Neuronal stem cell (in vitro differentiated cells): ENCODE measurements around the gene RBMS3.

Experiments used
- DNase-seq: peaks from one replicate; pipeline ENCODE4 v3.0.0-alpha.2; 2013; ENCODE audit warnings: low spot score
- H2AFZ ChIP-seq: one replicate; pipeline ENCODE4 v1.6.1; 2013; ENCODE audit warnings: mild to moderate bottlenecking, low read length, inconsistent platforms
- H2AK5ac ChIP-seq: 2 replicates; pipeline ENCODE4 v1.6.1; 2013; ENCODE audit warnings: low read depth, mild to moderate bottlenecking, inconsistent platforms, low read length, moderate library complexity, mixed read lengths
- H2BK120ac ChIP-seq: 2 replicates; pipeline ENCODE4 v1.6.1; 2013; ENCODE audit warnings: low read depth, mild to moderate bottlenecking, inconsistent platforms, low read length, moderate library complexity, mixed read lengths
- H2BK12ac ChIP-seq: one replicate; pipeline ENCODE4 v1.6.1; 2013; ENCODE audit warnings: low read length, inconsistent platforms
- H2BK15ac ChIP-seq: 2 replicates; pipeline ENCODE4 v1.6.1; 2013; ENCODE audit warnings: mild to moderate bottlenecking, low read length, inconsistent platforms, mixed read lengths
- H2BK5ac ChIP-seq: one replicate; pipeline ENCODE4 v1.6.1; 2013; ENCODE audit warnings: inconsistent platforms, mild to moderate bottlenecking, low read length, moderate library complexity
- H3K14ac ChIP-seq: one replicate; pipeline ENCODE4 v1.6.1; 2013; ENCODE audit warnings: low read length, inconsistent platforms
- H3K18ac ChIP-seq: 2 replicates; pipeline ENCODE4 v1.6.1; 2013; ENCODE audit warnings: low read length, inconsistent platforms
- H3K23ac ChIP-seq: 2 replicates; pipeline ENCODE4 v1.6.1; 2013; ENCODE audit warnings: low read depth, mild to moderate bottlenecking, mixed read lengths, low read length, inconsistent platforms; ENCODE audit not compliant: poor library complexity
- H3K27ac ChIP-seq: replicated peaks from 3 replicates; pipeline ENCODE4 v1.5.1; 2013; ENCODE audit warnings: low read length, inconsistent platforms
- H3K27me3 ChIP-seq, 3 experiments: 2 replicates each; pipeline ENCODE4 v1.6.1; 2013; ENCODE audit warnings: low read length in 3 of 3, mild to moderate bottlenecking in 2 of 3, inconsistent platforms in 1 of 3, low read depth in 1 of 3, mixed read lengths in 1 of 3, moderate library complexity in 1 of 3; ENCODE audit not compliant: control insufficient read depth in 3 of 3, insufficient read depth in 3 of 3
- H3K36me3 ChIP-seq, 2 donors: replicated peaks in 1 of 2; 2 replicates each; pipeline ENCODE4 v1.6.1; 2013; ENCODE audit warnings: low read length in 2 of 2; ENCODE audit not compliant: control insufficient read depth in 2 of 2, insufficient read depth in 2 of 2
- H3K4ac ChIP-seq: 2 replicates; pipeline ENCODE4 v1.6.1; 2013; ENCODE audit warnings: inconsistent platforms, mild to moderate bottlenecking, low read length, moderate library complexity
- H3K4me1 ChIP-seq, 2 donors: 1 replicate in 1 of 2; 2 replicates in 1 of 2; pipeline ENCODE4 v1.6.1; 2013; ENCODE audit warnings: low read length in 2 of 2, low read depth in 1 of 2; ENCODE audit not compliant: control insufficient read depth in 2 of 2, insufficient read depth in 1 of 2
- H3K4me2 ChIP-seq: one replicate; pipeline ENCODE4 v1.6.1; 2013; ENCODE audit warnings: mild to moderate bottlenecking, low read length, inconsistent platforms; ENCODE audit not compliant: insufficient read depth, poor library complexity, severe bottlenecking
- H3K4me3 ChIP-seq, 2 donors: 2 replicates each; pipeline ENCODE4 v1.5.1; 2013; ENCODE audit warnings: low read length in 2 of 2, mild to moderate bottlenecking in 2 of 2, inconsistent platforms in 1 of 2, moderate library complexity in 1 of 2
- H3K79me1 ChIP-seq: one replicate; pipeline ENCODE4 v1.6.1; 2013; ENCODE audit warnings: low read depth, mild to moderate bottlenecking, inconsistent platforms, low read length, moderate library complexity
- H3K9ac ChIP-seq: one replicate; pipeline ENCODE4 v1.6.1; 2013; ENCODE audit warnings: mild to moderate bottlenecking, low read depth, low read length, inconsistent platforms; ENCODE audit not compliant: poor library complexity
- H3K9me3 ChIP-seq, 2 donors: replicated peaks in 1 of 2; 2 replicates each; pipeline versions ENCODE3 to v1.6.1; 2013; ENCODE audit warnings: low read length in 2 of 2, mild to moderate bottlenecking in 2 of 2, inconsistent platforms in 1 of 2, low read depth in 1 of 2, mixed read lengths in 1 of 2, moderate library complexity in 1 of 2; ENCODE audit not compliant: control insufficient read depth in 2 of 2, insufficient read depth in 1 of 2
- H4K8ac ChIP-seq: one replicate; pipeline ENCODE4 v1.6.1; 2013; ENCODE audit warnings: low read depth, mild to moderate bottlenecking, inconsistent platforms, low read length, moderate library complexity
- H4K91ac ChIP-seq: one replicate; pipeline ENCODE4 v1.6.1; 2013; ENCODE audit warnings: low read length, low read depth, mild to moderate bottlenecking, inconsistent platforms; ENCODE audit not compliant: poor library complexity
- WGBS, 2 donors: extraction: QIAGEN DNeasy Blood & Tissue Kit; methylation state at CpG; one replicate each; pipeline ENCODE4 v1.1.7; 2013; ENCODE audit warnings: missing lambda C conversion rate in 2 of 2, mixed read lengths in 1 of 2; ENCODE audit not compliant: insufficient read length in 2 of 2, insufficient replicate concordance in 1 of 2; ENCODE audit errors: extremely low coverage in 2 of 2; 5-methylcytosine and 5-hydroxymethylcytosine counted together

RBMS3 gene

GRCh38 chr3:29746163-29746760, 465.4 kb downstream of the RBMS3 start:
- Histone ChIP-seq H2AK5ac (no peak overlapping the region), H3K4me3 (no peak overlapping the region), H3K4me1 (peaks cover 1 to 3% of the 10 kb centered on the region in 2 donors), H2BK12ac (no peak overlapping the region), H3K14ac (no peak overlapping the region), H4K8ac (no peak overlapping the region), H2BK5ac (no peak overlapping the region), H2BK15ac (no peak overlapping the region), H2BK120ac (no peak overlapping the region), H3K27me3 (no peaks in the 10 kb centered on the region), H4K91ac (no peak overlapping the region), H3K36me3 (no peaks in the 10 kb centered on the region), H3K79me1 (no peaks in the 10 kb centered on the region), H3K4me2 (no peak overlapping the region), H3K18ac (no peak overlapping the region), H3K4ac (no peak overlapping the region), H3K27ac (no peak overlapping the region), H2AFZ (no peak overlapping the region), H3K9me3 (no peaks in the 10 kb centered on the region), H3K23ac (no peak overlapping the region), H3K9ac (no peak overlapping the region)
- no CpG with 5 or more reads among the region's 2 CpGs for WGBS, 2 donors
- DNase-seq, result no peak

- no peak overlapping the region for H2BK120ac ChIP-seq
- H3K4me1 ChIP-seq, result peaks cover 0 to 3% of the 10 kb centered on the region in 2 donors
- no peaks in the 10 kb centered on the region for H3K36me3 ChIP-seq
- no peak for DNase-seq
- H2AK5ac ChIP-seq, result no peak overlapping the region
- H4K91ac ChIP-seq, result no peak overlapping the region
- no peak overlapping the region for H3K14ac ChIP-seq
- H4K8ac ChIP-seq, result no peak overlapping the region
- H3K4me2 ChIP-seq, result no peak overlapping the region
- no peak overlapping the region for H3K18ac ChIP-seq
- H2BK12ac ChIP-seq, result no peak overlapping the region
- H3K9me3 ChIP-seq, result no peaks in the 10 kb centered on the region
- no peaks in the 10 kb centered on the region for H3K27me3 ChIP-seq
- H2AFZ ChIP-seq, result no peak overlapping the region
- no peak overlapping the region for H3K4me3 ChIP-seq
- no peak overlapping the region for H3K27ac ChIP-seq
- no peak overlapping the region for H3K4ac ChIP-seq
- H3K79me1 ChIP-seq, result no peaks in the 10 kb centered on the region
- H2BK15ac ChIP-seq, result no peak overlapping the region
- H3K23ac ChIP-seq, result no peak overlapping the region
- H3K9ac ChIP-seq, result no peak overlapping the region
- H2BK5ac ChIP-seq, result no peak overlapping the region
Observed at GRCh38 chr3:29747991-29748390, 467.1 kb downstream of the RBMS3 start.

DNA sequence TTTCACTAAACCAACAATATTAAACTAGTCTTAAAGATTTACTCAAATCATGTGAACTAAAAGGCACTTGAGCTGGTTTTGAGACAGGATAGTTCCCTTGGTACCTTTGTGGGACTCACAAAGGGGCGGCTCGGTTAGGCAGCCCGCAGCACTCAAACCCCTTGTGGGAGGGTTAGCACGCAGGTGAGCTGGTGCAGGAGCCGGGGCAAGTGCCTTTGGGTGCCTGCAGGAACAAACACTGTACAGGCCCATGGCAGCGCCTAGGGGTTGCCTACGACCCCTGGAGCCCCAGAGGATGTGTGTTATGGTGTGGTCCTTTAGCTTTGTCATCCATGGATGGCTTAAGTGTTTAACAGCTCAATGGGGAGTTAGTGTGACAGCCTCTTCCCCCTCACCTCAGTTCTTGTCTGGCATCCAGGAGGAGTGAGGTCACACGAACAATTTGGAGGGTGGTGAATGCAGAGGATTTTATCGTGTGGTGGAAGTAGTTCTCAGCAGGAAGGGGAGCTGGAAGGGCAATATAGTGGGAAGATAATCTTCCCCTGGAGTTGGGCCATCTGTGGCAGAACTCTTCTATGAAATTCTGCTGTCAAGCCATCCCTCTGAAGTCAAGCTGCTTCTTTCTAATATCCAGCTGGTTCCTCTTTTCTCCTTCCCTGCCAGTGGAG, 470.9 kb downstream of the RBMS3 start:
- H4K91ac ChIP-seq, result no peak overlapping the region

DNA sequence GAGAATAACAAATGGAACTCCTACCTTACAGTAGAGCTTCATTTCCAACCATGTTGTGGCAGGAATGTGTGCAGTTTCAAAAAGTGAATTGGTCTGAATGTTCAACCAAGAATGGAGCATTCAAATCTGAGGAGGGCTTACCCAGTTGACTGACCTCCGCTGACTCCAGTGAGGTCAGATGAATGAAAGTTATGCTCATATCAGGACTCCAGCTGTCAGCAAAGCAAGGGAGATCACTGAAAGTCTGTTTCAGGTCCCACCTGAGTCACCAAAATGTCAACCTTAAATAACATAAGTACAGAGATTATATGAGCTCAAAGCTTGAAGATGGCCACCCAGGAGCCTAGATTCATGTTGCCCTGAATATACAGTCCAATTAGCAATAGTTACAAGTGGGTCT, 473.5 kb downstream of the RBMS3 start:
- H2BK120ac ChIP-seq, result no peak overlapping the region
- H4K8ac ChIP-seq, result no peak overlapping the region
- no CpG with 5 or more reads among the region's 1 CpG for WGBS, 2 donors
- no peak overlapping the region for H4K91ac ChIP-seq
- H2BK12ac ChIP-seq, result no peak overlapping the region
- no peaks in the 10 kb centered on the region for H3K79me1 ChIP-seq
- H3K36me3 ChIP-seq, result no peaks in the 10 kb centered on the region
- H2AK5ac ChIP-seq, result no peak overlapping the region
- H3K27me3 ChIP-seq, result no peaks in the 10 kb centered on the region
- H3K4me2 ChIP-seq, result no peak overlapping the region
- no peak overlapping the region for H2AFZ ChIP-seq
- no peak overlapping the region for H3K4ac ChIP-seq
- no peaks in the 10 kb centered on the region for H3K9me3 ChIP-seq
- no peak overlapping the region for H3K4me3 ChIP-seq
- H3K4me1 ChIP-seq, result peaks cover 0 to 2% of the 10 kb centered on the region in 2 donors
- H2BK15ac ChIP-seq, result no peak overlapping the region
- no peak overlapping the region for H3K18ac ChIP-seq
- H3K14ac ChIP-seq, result no peak overlapping the region
- no peak overlapping the region for H3K27ac ChIP-seq
- no peak overlapping the region for H2BK5ac ChIP-seq
- DNase-seq, result no peak
- H3K23ac ChIP-seq, result no peak overlapping the region
- H3K9ac ChIP-seq, result no peak overlapping the region

More for the DNA sequence above, 470.9 kb downstream of the RBMS3 start:
- Histone ChIP-seq H2BK5ac (peak overlapping the region; percentile 93), H3K18ac (peak overlapping the region; percentile 85), H2AK5ac (peak overlapping the region; percentile 52), H3K4ac (no peak overlapping the region), H2BK12ac (peak overlapping the region; percentile 46), H3K27me3 (no peaks in the 10 kb centered on the region), H3K4me2 (no peak overlapping the region), H4K8ac (no peak overlapping the region), H2BK15ac (no peak overlapping the region), H3K79me1 (no peaks in the 10 kb centered on the region), H3K9me3 (no peaks in the 10 kb centered on the region), H3K9ac (no peak overlapping the region), H2BK120ac (no peak overlapping the region), H3K36me3 (no peaks in the 10 kb centered on the region), H3K23ac (no peak overlapping the region), H3K14ac (no peak overlapping the region), H2AFZ (no peak overlapping the region), H3K4me3 (no peak overlapping the region), H3K27ac (no peak overlapping the region), H3K4me1 (no peaks in the 10 kb centered on the region)
- no CpG with 5 or more reads among the region's 9 CpGs for WGBS, 2 donors
- no peak for DNase-seq
